HG03139 (cell line): ENCODE data around the gene GSK3B.

Source experiments
- ATAC-seq: cut with Tn5 transposase; IDR thresholded peaks from one replicate; pipeline ENCODE4 v1.9.1; 2021; ENCODE audit not compliant: unreplicated experiment

Gene GSK3B

DNA sequence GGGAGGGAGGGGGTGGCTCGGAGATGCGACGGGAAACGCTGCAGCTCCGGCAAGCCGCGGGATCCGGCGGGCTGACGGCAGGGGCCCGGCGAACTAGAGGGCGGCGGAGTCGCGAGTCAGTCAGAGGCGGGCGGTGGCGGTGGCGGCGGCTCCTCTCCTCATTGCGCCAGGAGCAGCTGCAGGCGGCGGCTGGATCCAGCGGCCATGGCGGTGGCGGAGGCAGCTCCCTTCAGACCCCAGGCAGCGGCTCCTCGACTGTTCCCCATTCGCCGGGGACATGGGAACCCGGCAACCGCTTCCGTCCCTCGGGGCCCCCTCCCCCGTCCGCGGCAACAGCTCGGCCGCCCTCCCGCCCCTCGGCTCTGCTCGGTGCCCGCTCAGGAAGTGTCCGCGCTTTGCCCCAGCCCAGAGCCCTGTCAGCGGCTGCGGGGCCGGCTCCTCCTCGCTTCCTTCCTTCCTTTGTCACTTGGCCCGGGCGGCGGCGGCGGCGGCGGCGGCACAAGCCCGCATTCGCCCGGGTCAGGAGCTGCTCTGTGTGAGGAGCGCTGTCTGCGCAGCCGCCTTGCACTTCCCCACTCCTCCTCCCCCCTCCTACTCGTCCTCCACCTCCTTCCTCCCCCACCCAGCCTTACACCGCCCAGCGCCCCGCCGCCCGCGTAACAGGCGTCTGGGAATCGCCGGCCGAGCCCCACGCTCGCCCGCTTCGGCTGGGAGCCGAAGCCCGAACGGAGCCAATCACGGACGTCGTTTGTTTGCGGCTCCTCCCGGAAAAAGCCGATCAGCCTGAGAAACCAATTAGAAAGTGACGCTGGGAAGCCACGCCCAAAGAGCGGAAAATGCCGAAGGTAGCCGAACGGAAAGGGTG is at the start of gene GSK3B:
Gene GSK3B (minus strand): TSS at position 537 of the 865 bp plus-strand sequence. CDS start 1,013 bp downstream, outside the sequence.
- peak; percentile 36 for ATAC-seq

DNA sequence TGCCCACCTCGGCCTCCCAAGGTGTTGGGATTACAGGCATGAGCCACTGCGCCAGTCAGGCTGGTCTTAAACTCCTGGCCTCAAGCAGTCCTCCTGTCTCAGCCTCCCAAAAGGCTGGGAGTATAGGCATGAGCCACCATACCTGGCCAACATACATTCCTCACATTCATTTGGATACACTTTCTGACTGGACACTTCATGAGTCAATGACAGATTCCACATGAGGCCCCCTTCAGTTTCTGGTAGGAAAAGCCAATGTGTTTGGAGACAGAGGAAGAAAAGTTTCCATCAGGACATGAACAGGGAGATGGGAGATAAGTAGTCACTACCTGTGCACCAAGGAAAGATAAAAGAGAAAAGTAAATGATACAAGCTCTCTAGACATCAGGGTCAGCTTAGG is 49.4 kb upstream of the GSK3B start:
- no peak for ATAC-seq

DNA sequence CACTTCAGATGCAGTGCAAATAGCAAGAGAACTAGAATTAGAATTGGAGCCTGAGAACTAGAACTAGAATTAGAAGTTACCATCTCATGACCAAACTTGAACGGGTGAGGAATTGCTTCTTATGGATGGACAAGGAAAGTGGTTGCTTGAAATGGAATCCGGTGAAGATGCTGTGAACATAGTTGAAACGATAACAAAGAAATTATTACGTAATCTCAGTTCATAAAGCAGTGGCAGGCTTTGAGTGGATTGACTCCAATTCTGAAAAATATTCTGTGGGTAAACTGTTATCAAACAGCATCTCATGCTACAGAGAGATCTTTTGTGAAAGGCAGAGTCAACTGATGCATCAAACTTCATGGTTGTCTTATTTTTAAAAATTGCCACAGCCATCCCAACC is 48.0 kb upstream of the GSK3B start:
- no peak for ATAC-seq

DNA sequence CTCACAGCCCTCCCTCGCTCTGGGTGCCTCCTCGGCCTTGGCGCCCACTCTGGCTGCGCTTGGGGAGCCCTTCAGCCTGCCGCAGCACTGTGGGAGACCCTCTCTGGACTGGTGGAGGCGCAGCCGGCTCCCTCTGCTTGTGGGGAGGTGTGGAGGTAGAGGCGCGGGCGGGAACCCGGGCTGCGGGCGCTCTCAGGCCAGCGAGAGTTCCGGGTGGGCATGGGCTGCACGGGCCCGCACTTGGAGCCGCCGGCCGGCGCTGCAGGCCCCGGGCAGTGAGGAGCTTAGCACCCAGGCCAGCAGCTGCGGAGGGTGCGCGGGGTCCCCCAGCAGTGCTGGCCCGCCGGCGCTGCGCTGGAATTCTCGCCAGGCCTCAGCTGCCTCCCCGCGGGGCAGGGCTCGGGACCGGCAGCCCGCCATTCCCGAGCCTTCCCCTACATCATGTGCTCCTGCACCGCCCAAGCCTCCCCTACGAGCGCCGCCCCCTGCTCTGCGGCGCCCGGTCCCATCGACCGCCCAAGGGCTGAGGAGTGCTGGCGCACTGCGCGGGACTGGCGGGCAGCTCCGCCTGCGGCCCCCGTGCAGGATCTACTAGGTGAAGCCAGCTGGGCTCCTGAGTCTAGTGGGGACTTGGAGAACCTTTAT is 46.0 kb upstream of the GSK3B start:
- ATAC-seq = no peak

DNA sequence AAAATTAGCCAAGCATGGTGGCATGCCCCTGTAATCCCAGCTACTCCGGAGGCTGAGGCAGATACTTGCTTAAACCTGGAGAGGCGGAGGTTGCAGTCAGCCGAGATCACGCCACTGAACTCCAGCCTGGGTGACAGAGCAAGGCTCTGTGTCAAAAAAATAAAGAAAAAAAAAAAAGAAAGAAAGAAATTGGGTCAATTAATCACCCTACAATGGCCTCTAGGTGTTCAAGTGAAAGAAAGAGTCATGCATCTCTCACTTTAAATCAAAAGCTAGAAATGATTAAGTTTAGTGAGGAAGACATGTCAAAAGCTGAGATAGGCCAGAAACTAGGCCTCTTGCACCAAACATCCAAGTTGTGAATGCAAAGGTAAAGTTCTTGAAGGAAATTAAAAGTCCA is 44.9 kb upstream of the GSK3B start:
- no peak for ATAC-seq

DNA sequence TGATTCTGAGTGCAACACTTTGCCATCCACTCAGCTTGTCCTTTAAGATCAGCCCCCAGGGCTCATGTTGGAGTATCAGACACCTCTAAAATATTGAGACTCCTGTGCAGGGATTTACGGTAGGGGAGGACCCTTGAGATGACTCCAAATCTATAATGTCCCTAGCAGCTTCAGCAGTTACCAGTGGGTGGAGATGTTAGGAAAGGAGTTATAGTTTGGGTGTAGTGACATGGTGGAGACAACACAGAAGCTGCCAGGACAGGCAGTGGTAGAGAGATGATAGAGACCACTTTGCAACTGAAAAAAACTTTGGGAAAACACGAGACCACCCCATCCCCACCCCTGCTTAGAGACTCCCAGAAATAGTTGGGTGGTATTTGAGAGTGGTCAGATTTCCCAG is 43.3 kb upstream of the GSK3B start:
- no peak for ATAC-seq

DNA sequence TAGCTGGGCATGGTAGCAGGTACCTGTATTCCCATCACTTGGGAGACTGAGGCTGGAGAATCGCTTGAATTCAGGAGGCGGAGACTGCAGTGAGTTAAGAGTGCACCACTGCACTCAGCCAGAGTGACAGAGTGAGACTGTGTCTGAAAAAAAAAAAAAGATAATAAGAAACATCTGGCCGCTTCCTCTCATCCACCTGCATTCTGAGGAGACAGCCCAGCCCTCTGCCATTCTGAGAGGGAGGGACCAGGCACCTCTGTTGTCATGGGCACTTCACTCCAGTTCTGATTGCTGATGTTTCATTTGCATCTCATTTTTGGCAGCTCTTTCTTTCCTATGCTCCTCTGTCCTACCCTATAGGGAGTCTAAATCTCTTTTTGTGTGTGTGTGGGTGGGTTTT is 36.4 kb upstream of the GSK3B start:
- no peak for ATAC-seq

DNA sequence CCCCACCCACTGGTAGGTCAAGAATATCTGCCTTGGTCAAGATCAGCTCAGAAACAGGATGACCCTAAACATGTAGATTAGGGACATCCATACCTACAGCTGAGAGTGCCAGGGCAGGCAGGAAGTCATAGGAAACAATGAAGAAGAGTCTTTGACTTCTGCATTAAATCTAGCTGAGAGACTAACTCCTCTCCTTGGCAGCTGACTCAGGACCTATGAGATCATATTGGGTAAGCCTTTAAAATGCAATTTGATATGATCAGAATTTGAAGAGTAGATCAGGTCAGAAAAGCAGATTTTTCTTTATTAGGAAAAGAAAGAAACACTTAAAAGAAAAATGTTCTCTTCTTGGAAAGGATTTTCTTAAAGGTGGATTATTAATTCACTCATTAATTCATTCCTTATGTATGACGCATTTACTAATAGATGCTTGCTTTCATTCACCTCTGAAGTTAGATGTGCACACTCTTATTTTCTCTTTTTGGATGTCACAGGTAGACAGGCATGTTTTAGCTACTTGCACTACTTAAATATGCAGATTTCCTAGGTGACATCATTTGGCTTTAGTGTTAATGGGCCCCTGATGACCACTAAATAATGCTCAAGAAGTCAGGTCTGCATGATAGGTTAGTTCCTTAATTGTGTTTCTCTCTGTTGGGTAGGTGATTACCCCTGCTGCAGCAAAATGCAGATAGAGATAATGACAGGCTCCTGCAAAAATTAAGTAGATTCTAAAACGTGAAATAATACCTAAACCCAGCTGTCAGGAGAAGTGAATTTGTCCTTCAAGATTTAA is 35.7 kb upstream of the GSK3B start:
- no peak for ATAC-seq

DNA sequence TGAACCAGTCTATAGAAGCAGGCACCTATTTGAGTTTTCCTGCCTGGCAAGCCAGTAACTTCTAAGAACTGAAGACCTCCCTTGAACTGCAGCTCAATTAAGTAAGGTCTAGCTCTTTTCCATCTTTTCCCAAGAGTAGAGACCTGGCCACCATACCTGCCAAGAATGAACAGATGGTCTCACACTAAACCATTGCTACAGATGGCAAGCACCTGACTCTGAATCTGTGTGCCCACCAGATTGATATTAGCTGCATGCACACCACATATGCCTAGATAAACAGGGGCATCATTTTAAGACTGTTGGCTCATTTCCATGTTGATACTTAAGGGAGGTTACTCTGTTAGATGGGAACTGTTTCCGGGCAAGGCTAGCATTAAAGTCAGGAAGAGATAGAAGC is 34.8 kb upstream of the GSK3B start:
- ATAC-seq = no peak

DNA sequence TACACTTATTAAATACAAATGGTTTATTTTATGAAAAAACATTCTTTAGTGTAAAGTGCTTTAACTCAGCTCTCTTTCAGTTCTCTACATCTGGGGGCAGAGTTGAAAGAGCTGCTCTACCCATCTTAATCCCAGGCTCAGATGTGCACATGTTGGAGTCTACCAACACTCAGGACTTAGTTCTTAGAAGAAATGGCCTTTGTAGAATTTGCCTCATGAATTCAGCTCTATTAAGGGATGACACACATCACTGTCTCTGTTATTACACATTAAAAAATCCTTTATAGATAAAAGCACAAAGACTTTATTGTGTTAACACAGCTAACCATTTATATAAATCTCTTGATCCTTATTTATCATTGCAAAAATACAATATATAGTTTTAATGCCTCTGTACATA is 31.7 kb upstream of the GSK3B start:
- ATAC-seq = no peak

DNA sequence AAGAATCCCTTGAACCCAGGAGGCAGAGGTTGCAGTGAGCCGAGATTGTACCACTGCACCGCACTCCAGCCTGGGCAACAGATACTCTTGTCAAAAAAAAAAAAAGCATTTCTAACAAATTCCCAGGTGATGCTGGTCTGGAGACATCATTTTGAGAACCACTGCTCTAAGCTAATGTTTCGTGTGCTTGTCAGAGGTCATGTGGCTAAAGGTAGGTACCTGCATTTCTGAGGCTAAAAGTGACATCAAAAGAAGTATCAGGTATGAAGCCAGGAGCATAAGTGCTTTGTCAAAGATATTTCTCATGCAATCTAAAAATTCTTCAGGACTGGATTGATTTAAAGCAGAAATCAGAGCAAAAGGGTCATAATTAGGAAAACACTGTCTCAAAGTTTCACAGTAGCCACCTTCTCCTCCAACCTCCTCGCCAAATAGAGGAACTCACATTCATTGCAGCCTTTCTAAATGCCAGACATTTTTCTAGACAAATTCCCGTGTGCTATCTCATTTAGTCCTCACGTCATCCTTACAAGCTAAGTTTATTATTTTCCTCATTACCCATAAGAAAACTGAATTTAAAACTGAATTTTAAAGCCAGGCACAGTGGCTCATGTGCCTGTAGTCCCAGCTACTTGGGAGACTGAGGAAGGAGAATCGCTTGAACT is 25.7 kb upstream of the GSK3B start:
- ATAC-seq = no peak

DNA sequence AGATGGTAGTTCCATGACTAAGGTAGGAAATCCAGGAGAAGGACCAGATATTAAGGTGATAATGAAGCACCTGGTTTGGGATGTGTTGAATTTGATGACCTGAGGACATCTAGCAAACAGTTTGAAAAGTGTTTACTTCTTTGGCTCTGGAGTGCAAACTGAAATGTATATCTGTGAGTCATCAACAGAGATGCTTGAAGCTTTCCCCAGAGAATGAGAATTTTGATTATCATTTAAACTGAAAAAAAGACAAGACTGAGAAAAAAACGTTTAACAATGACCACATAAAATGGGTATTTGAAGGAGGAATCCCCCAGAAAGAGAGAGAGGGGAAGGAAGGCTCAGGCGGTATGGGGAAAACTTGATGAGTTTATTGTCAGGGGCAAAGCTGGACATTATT is 20.7 kb upstream of the GSK3B start:
- ATAC-seq = no peak

DNA sequence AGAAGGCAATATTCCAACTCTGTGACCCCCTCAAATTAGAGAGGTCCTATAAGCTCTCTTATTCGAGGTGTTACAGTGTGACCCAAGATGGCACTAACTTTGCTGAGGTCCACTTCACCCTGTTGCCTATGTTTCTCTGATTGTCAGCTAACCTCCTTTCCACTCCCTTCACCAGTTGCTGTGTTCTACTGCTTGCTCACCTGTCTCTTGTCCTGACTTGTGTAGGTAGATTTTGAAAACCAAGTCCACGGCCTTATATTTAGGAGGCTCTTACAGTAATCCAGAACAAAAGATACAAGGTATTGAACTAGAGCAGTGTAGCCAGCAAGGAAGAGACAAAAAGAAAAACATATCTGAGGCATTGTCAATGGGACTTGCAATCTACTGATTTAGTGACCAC is 20.1 kb upstream of the GSK3B start:
- no peak for ATAC-seq

DNA sequence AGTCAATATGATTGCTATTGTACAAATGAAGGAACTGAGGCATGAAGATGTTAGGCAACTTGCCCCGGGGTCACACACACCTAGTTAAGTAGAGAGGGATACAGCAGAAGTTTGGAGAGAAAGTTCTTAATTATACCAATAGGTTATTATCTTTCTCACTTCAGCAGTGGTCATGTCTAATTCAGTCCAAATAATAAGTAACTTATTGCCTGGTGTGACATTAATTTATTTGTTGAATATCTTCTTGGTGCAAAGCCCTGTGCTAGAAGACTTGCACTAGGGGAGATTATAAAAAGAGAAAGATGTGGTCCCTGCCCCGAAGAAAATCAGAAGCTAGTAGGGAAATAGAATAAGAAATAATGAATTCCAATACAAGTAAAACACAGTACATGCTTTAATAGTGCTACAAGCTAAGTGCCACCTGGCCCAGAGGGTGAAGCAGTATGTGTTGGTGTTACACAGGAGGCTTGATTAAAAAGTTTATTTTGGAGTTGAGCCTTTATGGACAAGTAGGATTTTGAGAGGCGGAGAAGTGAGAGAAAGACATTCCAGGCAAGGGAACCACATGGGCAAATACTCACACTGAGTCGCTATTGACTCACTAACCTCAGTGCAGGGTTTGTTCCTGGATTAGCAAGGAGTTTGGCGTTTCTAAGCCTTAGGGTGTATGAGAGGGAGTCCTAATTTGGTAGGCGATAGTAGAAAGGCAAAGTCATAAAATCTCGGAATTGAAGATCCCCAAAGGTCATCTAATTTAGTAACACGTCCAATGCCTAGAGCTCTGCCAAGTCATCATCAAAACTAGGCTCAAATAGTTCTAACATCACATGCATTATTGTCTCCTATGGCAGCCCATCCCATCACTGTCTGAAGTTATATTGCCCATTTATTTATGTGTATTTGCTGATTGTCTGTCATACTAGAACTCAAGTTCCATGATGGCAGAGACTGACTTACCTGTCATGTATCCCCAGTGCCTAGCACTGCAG is 19.2 kb upstream of the GSK3B start:
- no peak for ATAC-seq

DNA sequence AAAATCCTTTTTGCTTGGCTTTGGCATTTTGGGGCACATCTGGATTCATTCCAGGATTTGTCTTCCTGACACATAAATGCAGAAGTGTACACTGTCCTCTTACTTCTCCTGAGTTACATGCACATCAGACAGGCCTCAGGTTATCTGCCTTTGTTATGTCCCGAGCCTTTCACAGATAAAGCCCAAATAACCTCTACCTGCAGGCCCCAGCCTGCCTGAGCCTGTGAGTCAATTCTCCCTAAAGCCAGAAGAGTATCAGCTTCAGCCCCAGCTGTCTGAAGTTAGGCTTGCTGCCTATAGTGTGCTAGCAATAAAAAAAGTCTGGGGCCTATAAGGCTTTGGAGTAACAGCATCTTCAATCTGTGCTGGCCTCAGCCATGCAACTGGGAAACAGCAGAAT is 17.7 kb upstream of the GSK3B start:
- ATAC-seq = no peak

DNA sequence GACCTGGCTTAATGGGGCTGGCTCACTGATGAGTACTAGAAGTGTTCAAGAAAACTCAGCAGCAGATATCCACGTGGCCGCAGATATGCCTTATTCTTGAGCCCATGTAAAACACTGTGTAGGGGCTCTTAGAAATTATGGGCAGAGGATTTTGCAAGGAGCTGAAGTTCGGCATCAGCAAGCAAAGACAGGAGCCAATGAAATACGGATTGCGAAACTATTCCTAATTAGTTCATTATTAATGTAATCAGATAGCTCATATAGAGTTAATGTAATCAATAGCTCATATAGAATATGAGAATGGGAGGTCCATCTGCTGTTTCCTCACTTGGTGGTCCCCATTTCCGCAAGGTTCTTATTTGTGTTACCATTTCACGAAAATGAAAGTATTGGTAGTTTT is 9.0 kb upstream of the GSK3B start:
- no peak for ATAC-seq

DNA sequence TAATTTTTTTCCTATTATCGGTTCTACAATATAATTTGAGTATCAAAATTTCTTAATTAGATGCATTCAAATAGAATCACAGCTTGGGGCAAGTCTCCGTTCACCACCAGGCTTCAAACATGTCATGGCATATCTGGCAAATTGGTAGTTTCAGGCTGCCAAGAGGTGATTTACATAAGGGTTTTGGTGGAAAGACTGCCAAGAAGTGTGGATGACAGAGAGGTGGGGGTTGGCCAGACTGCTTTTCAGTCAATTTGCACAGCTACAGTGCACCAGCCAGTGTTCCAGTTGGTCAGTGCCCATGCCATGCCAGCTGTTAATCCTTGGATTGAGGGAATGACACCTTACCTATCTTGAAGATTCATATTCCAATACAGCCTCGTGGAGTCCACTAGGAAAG is 8.4 kb upstream of the GSK3B start:
- no peak for ATAC-seq

DNA sequence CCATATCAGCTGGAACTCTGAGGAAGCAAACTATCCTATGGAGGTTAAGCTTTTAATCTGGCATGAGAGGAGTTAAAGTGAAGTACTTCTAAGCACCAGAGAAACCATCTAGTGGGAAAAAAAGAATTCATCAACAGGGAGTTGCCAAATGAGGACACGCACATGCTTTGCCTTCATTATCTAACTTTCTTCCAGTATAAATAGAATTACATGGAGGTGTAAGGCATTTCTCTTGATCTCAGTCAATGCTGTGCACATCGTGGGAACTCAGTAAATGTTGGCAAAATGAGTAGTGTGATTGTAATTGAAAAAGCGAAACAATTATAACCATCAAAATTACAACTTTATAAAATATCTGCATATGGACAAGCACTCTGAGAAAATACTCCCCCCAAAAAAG is 8.0 kb upstream of the GSK3B start:
- no peak for ATAC-seq

DNA sequence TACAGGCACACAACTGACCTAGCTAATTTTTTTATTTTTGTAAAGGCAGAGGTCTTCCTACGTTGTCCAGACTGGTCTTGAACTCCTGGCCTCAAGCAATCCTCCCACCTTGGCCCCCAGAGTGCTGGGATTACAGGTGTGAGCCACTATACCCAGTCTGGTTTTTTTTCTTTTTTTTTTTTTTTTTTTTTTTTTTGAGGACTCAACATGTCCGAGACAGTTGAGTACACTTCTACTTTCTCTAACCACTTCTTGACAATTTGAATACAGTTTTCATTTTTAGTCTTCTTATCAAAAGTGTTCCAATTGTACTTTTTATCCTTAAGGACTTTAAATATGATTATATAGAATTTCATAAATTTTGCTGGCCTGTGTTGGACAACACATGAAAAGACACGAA is 7.4 kb upstream of the GSK3B start:
- ATAC-seq = no peak

DNA sequence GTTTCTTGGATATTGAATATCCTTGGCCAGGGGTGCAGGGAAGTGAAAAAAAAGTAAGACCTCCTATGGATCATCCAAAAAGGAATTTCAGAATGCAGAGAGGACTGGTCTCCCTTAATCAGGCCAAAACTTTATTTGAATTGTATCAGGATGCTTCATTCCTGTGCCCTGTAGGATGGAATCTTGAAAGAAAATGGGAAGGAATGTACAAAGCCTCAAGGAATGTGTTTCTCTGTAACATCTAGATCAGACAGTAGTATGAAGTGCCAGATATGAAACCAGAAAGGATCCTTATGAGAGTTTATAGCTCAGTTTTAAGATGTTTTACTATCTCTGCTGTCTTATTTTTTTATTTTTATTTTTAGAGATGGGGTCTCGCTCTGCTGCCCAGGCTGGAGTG is 6.5 kb upstream of the GSK3B start:
- no peak for ATAC-seq
